Measurements from ENCODE around the gene KAT6B.
"Not testable (repeated sequence)": the region's sequence is repeated elsewhere in the genome, so short reads cannot be mapped to it uniquely, and the experiment has no call there.

The KAT6B gene

GRCh38 chr10:74826142-74827044 is at the start of gene KAT6B:
KAT6B (plus strand) TSS chr10:74826600; CDS start chr10:74842858, 16,258 bp downstream.
- peak; percentile 99 to 100 for DNase-seq

GRCh38 chr10:74778436-74779094 is 47.8 kb upstream of the KAT6B start:
- no peak for DNase-seq

GRCh38 chr10:74781870-74782269 is 44.5 kb upstream of the KAT6B start:
- not testable (repeated sequence) for DNase-seq

GRCh38 chr10:74784462-74784861 is 41.9 kb upstream of the KAT6B start:
- no peak for DNase-seq

GRCh38 chr10:74786126-74786525 is 40.3 kb upstream of the KAT6B start:
- no peak for DNase-seq

GRCh38 chr10:74787457-74787856 is 38.9 kb upstream of the KAT6B start:
- DNase-seq, result no peak

- not testable (repeated sequence) for DNase-seq
These were observed 34.4 kb upstream of the KAT6B start for GRCh38 chr10:74791979-74792378.

GRCh38 chr10:74792726-74793125 is 33.7 kb upstream of the KAT6B start:
- no peak for DNase-seq

- not testable (repeated sequence) for DNase-seq
These were observed 33.2 kb upstream of the KAT6B start for GRCh38 chr10:74793240-74793639.

- no peak for DNase-seq
These were observed 31.9 kb upstream of the KAT6B start for GRCh38 chr10:74794531-74794930.

GRCh38 chr10:74797550-74797949 is 28.9 kb upstream of the KAT6B start:
- no peak for DNase-seq

GRCh38 chr10:74799721-74800221 is 26.6 kb upstream of the KAT6B start:
- DNase-seq, result peak in 1 of 2 donors; percentile 93

- DNase-seq, result no peak
These were observed 25.0 kb upstream of the KAT6B start for GRCh38 chr10:74801447-74801846.

- no peak for DNase-seq
These were observed 17.9 kb upstream of the KAT6B start for GRCh38 chr10:74808501-74808900.

- DNase-seq, result no peak
These were observed 16.3 kb upstream of the KAT6B start for GRCh38 chr10:74810087-74810486.

- no peak for DNase-seq
These were observed 12.8 kb upstream of the KAT6B start for GRCh38 chr10:74813381-74814259.

GRCh38 chr10:74814797-74815196 is 11.6 kb upstream of the KAT6B start:
- DNase-seq, result no peak

- no peak for DNase-seq
These were observed 9.4 kb upstream of the KAT6B start for GRCh38 chr10:74816824-74817498.

- DNase-seq, result no peak
These were observed 4.9 kb upstream of the KAT6B start for GRCh38 chr10:74821501-74821900.

GRCh38 chr10:74822101-74822500 is 4.3 kb upstream of the KAT6B start:
- DNase-seq, result no peak

GRCh38 chr10:74822521-74823089 is 3.8 kb upstream of the KAT6B start:
- peak in 1 of 2 donors; percentile 17 for DNase-seq

GRCh38 chr10:74823791-74824183 is 2.6 kb upstream of the KAT6B start:
- DNase-seq, result no peak
